SIG-M5 treated with dmso at 0.1 percent for 504 hours (cell line): ENCODE results near the gene ALKBH3.

Experiments used
- DNase-seq: peaks from one replicate; lab custom pipeline; 2025; ENCODE audit not compliant: unreplicated experiment; lab: John Stamatoyannopoulos, UW

ALKBH3 gene

DNA sequence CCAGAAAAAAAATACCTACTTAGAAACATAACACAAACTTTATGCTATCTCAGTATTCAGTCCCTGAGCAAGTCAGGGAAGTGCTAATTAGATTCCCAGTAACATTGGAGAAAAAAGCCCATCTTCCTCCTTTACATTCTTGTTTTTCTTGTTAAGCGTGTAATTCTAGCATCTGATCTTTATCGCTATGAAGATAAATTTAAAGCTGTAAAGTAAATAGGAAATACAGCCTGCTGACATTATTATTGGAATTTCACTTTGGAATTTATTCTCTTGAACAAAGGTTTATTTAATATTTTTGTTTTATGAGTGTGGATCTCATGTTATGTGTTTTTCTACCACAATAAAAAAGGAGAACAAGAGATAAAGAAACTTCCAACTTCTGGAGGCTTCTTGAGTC is 13.9 kb downstream of the ALKBH3 start:
- peak; percentile 4 for DNase-seq

DNA sequence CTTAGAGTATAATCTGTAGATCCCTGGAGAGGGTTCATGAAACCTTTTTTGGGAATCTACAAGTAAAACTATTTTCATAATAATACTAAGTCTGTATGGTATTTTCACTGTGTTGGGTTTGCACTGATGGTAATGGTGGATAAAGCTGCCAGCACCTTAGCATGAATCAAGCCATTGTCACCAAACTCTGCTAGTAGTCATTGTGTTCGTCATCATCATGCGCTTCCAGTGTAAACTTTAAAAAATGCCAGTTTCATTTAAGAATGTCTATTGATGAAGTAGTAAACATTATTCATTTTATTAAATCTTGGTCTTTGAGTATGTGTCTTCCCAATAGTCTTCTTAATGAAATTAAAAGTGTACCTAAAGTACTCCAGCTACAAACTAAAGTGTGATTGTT is 15.0 kb downstream of the ALKBH3 start:
- DNase-seq: no peak

DNA sequence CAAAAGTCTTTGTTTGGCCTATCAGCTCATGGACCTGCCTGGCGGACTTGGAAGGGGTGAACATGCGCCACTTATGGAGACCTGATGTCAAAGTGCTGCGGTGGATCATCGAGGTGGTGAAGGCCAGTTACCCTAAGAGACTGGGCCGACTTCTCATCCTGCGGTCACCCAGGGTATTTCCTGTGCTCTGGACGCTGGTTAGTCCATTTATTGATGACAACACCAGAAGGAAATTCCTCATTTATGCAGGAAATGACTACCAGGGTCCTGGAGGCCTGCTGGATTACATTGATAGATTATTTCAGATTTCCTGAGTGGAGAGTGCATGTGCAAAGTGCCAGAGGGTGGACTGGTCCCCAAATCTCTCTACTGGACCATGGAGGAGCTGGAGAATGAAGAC is 17.9 kb downstream of the ALKBH3 start:
- DNase-seq: no peak

DNA sequence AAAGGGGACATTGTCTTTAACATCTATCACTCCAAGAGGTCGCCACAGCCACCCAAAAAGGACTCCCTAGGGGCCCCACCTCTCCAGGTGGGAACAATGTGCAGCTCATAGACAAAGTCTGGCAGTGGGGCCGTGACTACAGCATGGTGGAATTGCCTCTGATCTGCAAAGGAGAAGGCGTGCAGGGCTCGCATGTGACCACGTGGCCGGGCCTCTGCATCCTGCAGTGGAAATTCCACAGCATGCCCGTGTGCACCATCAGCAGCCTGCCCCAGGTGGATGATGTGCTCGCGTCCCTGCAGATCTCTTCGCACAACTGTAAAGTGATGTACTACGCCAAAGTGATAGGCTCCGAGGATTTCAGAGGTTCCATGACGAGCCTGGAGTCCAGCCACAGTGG is 18.5 kb downstream of the ALKBH3 start:
- no peak for DNase-seq

DNA sequence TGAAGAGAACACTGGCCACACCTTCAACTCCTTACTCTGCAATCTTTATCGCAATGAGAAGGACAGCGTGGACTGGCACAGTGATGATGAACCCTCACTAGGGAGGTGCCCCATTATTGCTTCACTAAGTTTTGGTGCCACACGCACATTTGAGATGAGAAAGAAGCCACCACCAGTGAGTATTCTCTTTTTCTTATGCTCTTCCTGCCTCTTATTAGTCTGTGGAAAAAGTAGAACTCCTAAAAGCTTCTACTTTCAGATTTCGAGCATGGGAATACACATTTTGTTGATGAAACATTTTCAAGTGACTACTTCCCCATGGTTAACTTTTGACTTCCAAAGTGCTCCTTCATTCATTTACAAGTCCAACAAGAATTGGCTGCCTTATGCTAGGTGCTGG is 20.9 kb downstream of the ALKBH3 start:
- no peak for DNase-seq

DNA sequence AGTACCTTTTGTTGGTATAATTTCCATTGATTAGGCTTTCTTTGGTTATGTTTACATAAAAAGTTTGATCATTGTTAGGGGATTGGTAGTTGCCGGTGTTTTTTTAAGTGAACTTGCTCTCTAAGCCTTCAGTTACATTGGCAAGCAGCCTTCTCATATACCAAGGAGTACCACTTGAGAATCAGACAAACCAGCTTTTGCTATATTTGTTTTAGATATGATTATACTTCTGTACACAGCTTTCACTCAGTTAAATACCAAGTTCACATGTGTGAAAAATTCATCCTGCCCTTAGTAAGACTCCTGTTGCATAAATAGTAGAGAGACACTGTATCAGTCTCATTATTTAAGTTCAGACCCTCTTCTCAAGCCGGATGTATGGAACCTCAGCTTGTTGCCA is 22.4 kb downstream of the ALKBH3 start:
- DNase-seq: no peak

DNA sequence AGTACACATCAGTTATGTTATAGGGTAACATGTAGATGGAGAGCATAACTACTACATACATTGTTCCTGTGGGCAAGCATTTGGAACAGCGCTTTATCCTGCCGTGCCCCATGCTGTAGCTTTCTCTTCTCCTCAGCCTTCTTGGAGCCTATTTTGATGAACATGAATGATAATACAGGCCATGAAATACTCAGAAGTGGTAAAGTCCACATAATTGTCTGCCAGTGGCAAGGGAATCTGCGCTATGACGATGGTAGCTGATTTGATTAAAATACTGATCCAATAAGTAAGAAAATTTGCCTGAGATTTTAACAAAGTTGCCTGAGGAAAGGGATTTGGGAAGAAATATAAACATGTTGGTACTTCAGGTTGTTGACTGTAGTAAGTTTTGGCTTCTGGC is 23.3 kb downstream of the ALKBH3 start:
- no peak for DNase-seq

DNA sequence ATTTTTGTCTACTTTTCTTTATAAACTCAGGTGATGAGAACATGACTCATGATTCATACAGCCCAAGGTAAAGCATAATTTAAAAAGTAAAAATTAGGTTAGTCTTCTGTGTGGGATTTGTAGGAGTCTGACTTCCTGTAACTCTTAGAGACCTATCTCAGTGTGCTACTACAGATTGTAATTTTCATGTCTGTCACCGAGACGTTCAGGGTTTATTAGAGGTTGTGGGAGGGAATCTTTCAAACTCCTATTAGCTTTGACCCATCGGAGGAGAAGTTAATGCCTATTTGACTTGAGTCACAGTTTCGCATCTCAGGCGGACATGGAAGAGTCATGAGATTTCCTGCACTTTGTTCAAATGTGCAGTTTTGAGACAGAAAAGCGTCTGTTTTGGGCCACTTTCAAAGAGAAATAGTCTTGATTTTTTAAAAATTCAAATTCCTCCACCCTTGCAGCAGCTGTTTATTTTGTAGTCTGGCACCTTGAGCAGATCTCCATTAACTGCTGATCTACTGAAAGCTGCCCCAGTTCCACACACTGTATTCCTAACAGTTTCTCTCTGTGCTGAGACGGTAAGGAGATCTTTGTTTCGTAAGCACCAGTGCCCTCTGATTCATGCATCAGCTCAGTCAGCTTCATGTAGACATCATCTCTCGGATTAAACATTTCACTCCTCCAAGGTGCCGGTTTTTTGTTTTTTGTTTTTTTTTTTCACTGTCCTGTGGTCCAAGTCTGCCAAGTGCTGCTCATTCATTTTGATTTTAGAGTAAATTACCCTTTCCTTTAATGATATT is 24.3 kb downstream of the ALKBH3 start:
- no peak for DNase-seq

DNA sequence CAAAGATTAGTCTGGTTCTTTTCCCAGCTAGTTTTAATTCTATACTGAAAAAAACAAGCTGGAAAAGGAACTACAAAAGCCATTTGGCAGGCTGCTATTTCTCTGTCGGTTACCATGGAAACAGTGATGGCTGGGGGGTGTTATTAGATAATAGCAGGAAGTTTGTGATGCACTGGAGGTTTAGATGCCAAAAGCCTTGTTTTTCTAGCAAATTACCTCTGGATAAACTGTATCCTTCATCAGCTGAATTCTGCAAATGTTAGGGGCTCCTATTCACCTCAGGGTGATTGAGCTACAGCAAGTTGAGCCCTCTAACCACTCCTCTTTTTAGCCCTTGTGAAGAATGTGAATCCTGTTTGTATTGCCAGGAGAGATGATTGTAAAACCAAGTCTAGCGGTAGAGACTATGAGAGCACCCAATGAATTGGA is 25.2 kb downstream of the ALKBH3 start:
- DNase-seq: no peak

DNA sequence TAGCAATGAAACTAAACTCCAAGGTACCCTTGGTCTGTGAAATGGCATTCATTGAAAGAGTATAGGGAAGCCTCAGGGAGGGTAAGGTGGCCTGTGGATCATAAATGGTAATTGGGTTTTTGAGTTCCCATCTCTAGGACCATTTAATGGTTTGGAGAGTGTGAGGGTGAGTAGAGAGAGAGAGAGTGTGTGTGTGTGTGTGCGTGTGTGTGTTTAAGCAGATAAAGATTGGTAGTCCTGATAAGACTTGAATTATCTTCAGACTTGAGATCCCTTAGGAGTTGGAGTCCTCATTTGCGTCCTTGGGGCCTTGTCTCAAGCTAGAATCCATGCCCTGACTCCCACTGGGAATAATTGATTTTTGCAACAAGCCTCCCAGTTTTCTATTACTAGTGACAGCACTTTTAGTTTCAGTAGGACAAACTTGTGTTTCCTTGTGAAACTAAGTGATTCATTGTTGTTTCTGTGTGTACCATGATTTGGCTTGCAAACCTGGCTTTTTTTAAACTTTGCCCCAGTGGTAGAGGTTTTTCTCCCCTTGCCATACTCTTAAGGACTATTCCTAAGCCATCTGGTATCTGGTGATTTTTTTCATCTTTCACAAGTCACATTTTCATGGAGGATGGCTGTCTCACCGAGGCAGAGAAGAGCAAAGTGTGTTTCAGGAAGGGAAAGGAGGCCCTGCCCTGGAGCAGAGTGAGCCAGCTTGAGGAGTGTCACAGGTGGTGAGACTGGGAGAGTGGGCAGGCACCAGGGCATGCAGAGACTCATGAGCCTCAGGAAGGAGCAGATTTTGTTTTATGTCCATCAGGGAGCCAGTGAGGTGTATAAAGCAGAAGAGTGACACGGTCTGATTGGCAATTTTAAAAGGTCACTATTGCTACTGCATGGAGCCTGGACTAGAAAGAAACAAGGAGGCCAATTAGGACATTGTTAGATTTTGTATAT is 26.7 kb downstream of the ALKBH3 start:
- no peak for DNase-seq

DNA sequence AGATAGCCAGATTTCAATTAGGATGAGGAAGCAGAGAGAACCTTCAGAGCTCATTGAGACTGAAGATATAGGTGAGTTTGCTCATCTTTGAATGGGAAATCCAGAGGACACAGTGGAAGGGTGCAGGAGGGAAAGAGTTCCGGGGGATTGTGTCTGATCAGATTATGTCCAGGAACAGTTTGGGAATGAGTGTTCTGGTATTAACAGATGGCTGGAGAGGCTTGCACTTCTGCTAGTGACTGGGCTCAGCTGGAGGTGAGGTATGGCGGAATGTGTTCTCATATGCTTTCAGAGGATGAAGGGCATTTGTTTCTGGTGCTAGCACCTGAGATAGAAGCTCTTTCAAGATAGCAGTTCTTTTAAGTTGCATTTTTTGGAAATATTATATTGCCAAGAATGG is 27.6 kb downstream of the ALKBH3 start:
- DNase-seq: no peak

DNA sequence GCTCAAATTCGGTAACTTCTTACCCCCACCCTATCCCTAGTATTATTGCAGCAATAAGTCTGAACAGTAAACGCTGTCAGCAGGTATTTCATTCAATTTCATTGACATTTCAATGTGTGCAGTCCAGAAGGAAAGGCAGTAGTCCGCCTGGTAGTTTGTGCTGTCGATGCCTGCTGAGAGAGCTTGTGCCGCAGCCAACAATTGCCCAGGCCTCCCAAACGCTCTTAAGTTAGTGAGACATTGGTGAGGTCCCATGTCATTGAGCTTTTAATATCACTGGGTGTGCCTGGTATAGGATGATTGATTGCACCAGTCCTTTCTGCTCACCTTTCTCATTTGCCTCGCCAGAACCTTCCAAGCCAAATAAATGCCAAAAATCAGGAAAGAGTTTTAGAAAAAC is 28.1 kb downstream of the ALKBH3 start:
- no peak for DNase-seq

DNA sequence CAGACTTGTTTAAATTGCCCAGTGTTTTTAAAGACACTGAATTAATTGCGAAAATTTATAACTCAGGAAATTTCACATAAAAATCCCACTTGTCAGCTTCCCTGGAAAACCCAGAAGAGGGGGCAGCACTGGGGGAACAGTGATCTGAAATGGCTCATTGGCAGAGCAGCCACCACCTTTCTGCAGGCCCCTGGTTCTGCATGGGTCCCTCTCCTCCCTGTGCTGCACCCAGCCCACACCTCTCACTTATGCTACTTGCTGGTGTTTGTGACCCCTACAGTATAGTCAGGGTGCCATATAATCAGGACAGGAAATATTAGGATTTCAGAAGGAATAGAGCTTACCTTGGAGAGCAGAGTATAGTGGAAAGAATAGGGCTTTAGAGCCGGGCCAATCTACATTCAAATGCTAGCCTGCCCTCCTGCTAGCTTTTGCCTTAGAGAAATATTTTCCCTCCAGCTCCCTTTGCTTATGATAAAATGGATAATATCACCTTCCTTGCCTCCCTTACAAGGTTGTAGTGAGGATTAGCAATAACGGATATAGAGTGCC is 33.3 kb downstream of the ALKBH3 start:
- DNase-seq: no peak

DNA sequence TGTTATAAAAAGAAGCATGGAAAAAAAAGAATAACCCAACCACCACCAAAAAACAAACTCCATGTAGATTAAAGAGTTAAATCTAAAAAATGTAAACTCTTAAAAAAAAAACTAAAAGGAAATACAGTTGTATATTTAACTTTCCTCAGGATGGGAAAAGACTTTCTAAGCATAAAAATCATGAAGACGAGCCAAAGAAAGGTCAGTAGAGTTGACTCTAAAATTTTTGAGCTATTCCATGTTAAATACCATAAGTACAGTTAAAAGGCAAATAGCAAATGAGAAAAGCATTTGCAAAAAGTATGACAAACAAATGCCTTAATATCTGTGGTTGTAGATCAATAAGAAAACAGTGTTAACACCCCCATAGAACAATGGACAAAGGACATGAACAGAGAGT is 33.8 kb downstream of the ALKBH3 start:
- no peak for DNase-seq

DNA sequence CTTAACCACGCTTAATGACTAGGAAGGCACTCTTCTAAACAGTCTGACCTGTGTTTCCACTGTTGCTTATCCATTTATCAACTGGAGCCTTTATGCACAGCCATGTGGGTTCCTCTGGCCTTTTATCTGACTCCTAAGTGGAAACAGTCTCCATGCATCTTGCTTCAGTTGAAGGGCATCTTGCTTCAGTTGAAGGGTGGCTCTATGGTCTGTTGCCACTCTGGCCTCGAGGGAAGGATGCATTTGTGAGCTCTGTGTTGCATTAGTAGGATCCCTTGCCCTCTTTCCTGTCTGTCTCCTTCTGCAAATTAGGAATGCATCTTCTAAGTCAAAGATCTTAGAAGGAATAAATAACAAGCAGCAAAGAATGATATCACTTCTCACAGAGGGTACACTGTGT is 36.0 kb downstream of the ALKBH3 start:
- DNase-seq: no peak

DNA sequence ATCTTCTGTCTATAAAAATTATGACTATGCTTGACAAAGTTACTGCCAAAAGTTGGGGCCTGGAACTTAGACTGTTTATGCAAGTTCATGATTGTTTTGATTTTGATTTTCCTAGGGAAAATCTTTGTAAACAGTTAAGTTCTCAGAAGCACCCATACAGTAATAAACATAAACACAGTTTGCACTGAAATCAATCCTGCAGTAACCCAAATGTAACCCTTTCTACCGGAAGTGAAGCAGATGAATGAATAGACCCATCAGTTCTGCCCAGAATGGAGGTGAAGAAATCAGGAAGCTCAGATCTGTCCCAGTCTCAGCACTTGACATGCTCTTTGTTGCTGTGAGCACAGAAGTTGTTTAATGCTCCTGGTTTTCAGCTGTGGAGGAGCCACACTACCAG is 37.2 kb downstream of the ALKBH3 start:
- DNase-seq: no peak

DNA sequence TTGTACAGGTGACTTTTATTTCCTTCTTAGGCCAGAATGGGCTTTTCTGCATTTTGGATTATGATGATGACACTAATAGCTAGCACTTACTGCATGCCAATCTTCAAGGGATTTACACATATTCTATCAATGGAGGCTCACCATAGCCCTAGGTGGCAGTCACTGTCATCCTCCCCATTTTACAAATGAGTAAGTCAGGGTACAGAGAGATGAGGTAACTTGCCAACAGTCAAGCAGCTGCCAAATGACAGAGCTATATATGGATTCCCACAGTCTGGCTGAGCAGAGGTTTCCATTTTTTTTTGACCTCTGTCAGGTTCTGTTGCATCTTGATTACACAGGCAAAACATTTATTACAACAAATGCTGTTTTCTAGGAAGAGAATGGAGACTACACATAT is 38.0 kb downstream of the ALKBH3 start:
- DNase-seq: no peak

DNA sequence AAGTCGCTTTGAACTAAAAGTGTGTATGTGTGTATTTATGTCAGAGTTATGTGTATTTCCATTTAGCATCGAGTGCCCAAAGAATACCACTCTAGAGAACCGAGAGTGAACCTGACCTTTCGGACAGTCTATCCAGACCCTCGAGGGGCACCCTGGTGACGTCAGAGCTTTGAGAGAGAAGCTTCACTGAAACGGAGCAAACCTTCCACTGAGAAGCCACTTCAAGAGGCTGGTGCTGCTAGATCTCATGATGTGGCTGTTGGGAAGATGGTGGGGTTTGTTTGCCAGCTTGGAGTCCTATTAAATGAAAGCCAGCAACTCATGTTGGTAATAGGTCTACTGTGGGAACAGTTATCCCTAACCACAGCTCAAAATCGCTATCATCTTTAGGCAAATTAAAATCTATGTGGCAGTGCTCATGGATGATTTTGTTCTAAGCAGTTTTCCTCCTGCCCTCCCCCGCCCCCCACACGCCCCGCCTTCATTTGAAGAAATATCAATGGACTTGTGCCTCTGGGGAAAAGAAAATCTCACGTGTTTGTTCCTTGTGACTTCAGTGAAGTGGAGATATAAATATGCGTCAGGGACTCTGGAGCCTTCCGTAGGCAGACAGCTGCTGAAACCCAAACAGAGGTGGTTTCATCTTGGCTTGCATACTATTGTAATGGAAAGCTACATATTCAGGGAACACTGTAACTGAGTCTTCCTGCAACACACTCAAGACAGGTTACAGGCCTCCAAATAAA is 39.4 kb downstream of the ALKBH3 start:
- DNase-seq: no peak

DNA sequence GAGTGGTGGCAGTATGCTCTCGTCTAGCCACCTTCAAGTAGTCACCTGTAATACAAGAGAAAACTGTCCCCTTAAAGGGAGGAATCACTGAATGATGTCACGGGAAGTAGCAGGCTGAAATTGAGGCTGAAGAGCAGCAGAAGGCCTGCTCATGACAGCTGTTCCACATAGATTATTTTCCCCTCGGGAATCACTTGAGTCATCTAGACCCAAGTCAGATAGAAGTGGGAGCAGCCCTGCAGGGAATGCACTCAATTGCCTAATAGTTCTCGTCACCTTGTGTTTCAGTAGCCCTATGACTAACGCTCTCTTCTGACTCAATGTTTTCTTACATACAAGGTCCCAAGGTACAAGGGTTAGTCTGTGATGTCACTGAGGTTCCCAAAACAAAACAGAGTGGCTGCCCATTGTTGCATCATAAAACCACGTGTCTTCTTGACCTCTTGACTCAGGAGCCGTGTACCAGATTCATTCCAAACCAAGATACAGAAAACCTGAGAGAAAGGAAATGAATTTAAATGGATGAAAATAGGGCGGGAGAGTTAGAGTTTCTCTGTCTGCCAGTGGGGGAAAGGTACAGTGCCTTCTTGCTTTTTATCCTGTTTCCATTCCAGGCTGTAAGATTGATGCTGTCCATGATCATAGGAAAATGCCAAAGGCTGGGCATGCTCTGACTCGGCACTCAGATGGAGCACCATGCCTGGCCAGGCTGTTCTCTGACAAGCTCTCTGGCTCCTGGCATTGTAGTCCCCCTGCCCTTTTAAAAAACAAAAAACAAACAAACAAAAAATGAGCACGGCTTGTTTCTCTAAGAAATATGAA is 40.2 kb downstream of the ALKBH3 start:
- peak; percentile 58 for DNase-seq

DNA sequence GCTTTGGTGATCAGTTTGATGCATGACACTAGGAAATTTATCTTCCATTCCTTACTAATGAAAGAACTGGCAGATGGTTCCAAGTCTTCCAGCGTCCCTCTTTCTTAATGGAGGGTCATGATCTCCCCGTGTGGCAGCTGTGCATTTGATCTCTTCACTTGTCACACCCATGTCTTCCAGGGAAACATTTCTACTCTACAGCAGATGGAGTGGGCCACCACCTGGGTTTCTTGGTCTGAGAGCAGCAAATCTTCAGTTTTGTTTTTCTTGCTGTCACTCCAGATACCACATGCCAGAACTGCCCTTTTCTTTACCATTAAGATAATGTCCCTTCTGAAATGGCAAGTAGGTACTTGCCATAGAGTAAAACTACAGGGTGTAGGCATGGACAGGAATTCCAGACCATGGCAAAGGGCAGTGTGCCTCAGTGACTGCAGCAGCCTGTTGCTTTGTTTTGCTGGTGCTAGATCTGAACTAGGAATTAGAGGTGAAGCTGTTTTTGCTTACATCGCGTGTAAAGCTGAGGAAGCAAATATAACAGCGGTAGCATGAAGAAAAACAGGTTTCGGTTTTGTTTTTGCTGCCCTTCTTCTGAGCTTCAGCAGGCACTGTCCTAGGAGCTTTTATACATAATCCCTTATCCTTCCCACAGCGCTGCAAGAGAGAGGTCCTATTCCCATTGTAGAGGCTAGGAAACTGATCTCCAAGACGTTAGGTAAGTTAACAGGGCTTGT is 41.1 kb downstream of the ALKBH3 start:
- no peak for DNase-seq
